Neural progenitor cell (in vitro differentiated cells): ENCODE data around the gene CHRNA7.

ENCODE experiments used
- EZH2phosphoT487 ChIP-seq: fragments of 200-600 bp; sonication (generic); IDR thresholded peaks from 2 replicates; pipeline ENCODE4 v1.6.1; 2017; ENCODE audit warnings: antibody characterized with exemption
- TF ChIP-seq, protein P1 (sequence below): fragments of 200-600 bp; sonication (generic); IDR thresholded peaks from 2 replicates; pipeline ENCODE4 v1.5.1; 2017; ENCODE audit warnings: antibody characterized with exemption, mild to moderate bottlenecking

DNA sequence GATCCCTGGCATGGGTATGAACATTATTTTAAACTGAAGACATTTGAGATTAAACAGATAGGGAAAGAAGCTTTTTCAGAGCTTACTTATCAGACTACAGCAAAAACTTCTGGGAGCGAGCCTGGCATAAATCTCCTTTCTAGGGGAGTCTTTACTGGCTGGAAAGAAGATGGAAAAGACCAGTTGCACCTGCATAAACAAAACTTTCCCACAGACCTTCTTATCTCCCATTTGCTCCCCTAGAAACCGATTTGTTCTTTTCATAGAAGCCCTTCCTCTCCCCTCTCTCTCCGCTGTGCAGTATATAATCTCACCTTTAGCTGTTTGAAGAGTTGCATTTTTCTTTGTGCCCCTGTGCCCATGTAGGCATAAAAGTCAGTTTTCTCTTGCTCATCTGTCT lies 93.2 kb downstream of the CHRNA7 start:
- TF ChIP-seq, protein P1, sequence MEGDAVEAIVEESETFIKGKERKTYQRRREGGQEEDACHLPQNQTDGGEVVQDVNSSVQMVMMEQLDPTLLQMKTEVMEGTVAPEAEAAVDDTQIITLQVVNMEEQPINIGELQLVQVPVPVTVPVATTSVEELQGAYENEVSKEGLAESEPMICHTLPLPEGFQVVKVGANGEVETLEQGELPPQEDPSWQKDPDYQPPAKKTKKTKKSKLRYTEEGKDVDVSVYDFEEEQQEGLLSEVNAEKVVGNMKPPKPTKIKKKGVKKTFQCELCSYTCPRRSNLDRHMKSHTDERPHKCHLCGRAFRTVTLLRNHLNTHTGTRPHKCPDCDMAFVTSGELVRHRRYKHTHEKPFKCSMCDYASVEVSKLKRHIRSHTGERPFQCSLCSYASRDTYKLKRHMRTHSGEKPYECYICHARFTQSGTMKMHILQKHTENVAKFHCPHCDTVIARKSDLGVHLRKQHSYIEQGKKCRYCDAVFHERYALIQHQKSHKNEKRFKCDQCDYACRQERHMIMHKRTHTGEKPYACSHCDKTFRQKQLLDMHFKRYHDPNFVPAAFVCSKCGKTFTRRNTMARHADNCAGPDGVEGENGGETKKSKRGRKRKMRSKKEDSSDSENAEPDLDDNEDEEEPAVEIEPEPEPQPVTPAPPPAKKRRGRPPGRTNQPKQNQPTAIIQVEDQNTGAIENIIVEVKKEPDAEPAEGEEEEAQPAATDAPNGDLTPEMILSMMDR: no peak
- TF ChIP-seq EZH2phosphoT487: no peak
